Dedifferentiated amniotic fluid mesenchymal stem cell (primary cell): Measurements from ENCODE around the gene CADPS.

Source experiments
- DNase-seq: peaks from one replicate; pipeline ENCODE4 v3.0.0-alpha.2; 2016; ENCODE audit errors: extremely low spot score

CADPS gene

GRCh38 chr3:62558549-62559112 lies 316.6 kb downstream of the CADPS start:
- no peak for DNase-seq

- no peak for DNase-seq
These were observed 317.2 kb downstream of the CADPS start for GRCh38 chr3:62557983-62558382.

GRCh38 chr3:62557450-62557849 lies 317.8 kb downstream of the CADPS start:
- no peak for DNase-seq

GRCh38 chr3:62556121-62556815 lies 318.9 kb downstream of the CADPS start:
- DNase-seq: no peak

GRCh38 chr3:62554264-62554799 lies 320.9 kb downstream of the CADPS start:
- DNase-seq: no peak

- no peak for DNase-seq
These were observed 321.4 kb downstream of the CADPS start for GRCh38 chr3:62553811-62554210.

GRCh38 chr3:62551556-62551955 lies 323.7 kb downstream of the CADPS start:
- no peak for DNase-seq

GRCh38 chr3:62550439-62550838 lies 324.8 kb downstream of the CADPS start:
- DNase-seq: no peak

GRCh38 chr3:62548528-62549205 lies 326.5 kb downstream of the CADPS start:
- DNase-seq: no peak

GRCh38 chr3:62546266-62546665 lies 328.9 kb downstream of the CADPS start:
- no peak for DNase-seq

- DNase-seq: no peak
These were observed 333.0 kb downstream of the CADPS start for GRCh38 chr3:62542185-62542584.

- no peak for DNase-seq
These were observed 335.5 kb downstream of the CADPS start for GRCh38 chr3:62539762-62540161.

GRCh38 chr3:62538691-62539356 lies 336.4 kb downstream of the CADPS start:
- no peak for DNase-seq

- no peak for DNase-seq
These were observed 340.9 kb downstream of the CADPS start for GRCh38 chr3:62534326-62534725.

- DNase-seq: no peak
These were observed 342.4 kb downstream of the CADPS start for GRCh38 chr3:62532796-62533195.

- no peak for DNase-seq
These were observed 343.2 kb downstream of the CADPS start for GRCh38 chr3:62531981-62532380.

- DNase-seq: no peak
These were observed 343.7 kb downstream of the CADPS start for GRCh38 chr3:62531493-62531892.

GRCh38 chr3:62529230-62529629 lies 346.0 kb downstream of the CADPS start:
- DNase-seq: no peak

GRCh38 chr3:62527474-62527873 lies 347.7 kb downstream of the CADPS start:
- no peak for DNase-seq

GRCh38 chr3:62525281-62525680 lies 349.9 kb downstream of the CADPS start:
- no peak for DNase-seq

GRCh38 chr3:62523672-62524071 lies 351.5 kb downstream of the CADPS start:
- DNase-seq: no peak

GRCh38 chr3:62521464-62522105 lies 353.6 kb downstream of the CADPS start:
- no peak for DNase-seq
